Epithelial cell of esophagus (primary cell): ENCODE measurements around the gene SLC16A9.
"Not testable (repeated sequence)": the region's sequence is repeated elsewhere in the genome, so short reads cannot be mapped to it uniquely, and the experiment has no call there.

Experiments used
- DNase-seq: peaks from one replicate; pipeline ENCODE4 v3.0.0; 2010; ENCODE audit warnings: low read depth
- H3K4me3 ChIP-seq: 2 replicates; pipeline ENCODE4 v1.5.1; 2011; ENCODE audit warnings: mild to moderate bottlenecking, low read length, control low read depth
- CTCF ChIP-seq: IDR thresholded peaks from 2 replicates; pipeline ENCODE4 v1.5.1; 2011; ENCODE audit warnings: low read depth, mild to moderate bottlenecking, low read length, control low read depth, inconsistent platforms; ENCODE audit not compliant: insufficient read depth; ENCODE audit errors: missing control alignments

Gene SLC16A9

GRCh38 chr10:59734014-59734462 is 24.4 kb upstream of the SLC16A9 start:
- H3K4me3 ChIP-seq, result no peak overlapping the region
- DNase-seq, result no peak
- TF ChIP-seq CTCF, result no peak

DNA sequence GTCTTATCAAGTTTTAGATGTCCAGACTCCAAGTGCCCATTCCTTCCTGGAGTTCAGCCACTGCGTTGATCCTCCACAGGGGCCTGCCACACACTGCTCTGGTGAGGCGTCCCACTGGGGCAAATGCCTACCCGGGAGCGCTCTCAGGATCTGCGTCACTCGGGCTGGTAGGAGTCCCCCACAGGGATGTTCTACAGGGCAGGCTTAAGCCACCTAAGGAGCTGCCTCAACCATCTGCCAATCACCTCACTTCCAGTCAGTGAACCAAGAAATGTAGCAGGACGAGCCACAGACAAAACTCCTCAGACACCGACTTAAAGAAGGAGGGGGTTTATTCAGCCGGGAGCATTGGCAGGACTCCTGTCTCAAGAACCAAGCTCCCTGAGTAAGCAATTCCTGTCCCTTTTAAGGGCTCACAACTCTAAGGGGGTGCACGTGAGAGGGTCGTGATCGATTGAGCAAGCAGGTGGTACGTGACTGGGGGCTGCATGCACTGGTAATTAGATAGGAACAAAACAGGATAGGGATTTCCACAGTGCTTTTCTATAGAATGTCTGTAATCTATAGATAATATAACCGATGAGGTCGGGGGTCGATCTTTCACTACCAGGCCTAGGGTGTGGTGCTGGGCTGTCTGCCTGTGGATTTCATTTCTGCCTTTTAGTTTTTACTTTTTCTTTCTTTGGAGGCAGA is 23.8 kb upstream of the SLC16A9 start:
- not testable (repeated sequence) for DNase-seq, H3K4me3 ChIP-seq

DNA sequence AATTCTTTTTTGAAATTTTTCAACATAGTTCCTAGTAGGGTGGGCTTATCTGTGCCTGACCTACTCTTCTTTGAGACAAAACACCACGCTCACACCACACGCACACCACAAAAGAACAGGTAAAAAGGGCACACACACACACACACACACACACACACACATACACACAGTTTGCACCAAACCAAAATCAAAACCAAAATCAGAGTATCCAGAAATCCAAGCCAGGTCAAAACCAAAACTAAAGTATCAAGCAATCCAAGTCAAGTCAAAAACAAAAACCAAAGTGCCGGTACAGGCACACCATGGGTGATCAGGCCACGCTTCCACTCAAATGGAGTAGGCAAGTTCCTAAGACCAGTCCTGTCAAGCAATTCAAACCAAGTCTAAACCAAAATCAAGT is 23.2 kb upstream of the SLC16A9 start:
- not testable (repeated sequence) for H3K4me3 ChIP-seq

DNA sequence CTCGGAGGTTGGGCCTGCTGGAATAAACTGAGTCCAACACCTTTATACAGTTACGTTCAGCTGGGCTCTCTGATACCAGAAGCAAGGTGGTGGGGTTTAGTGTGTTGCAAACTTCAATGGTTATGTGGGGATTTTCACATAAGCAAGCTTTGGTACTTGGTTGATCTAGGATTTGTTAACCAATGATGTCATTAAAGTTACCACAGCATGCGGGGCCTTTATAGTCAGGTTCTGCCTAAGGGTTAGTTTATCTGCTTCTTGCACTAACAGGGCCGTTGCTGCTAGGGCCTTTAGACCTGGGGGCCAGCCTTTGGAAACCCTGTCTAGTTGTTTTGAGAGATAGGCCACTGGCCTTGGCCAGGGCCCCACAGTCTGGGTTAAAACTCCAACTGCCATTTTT is 19.5 kb upstream of the SLC16A9 start:
- H3K4me3 ChIP-seq, DNase-seq: not testable (repeated sequence)

More for the DNA sequence above, 23.2 kb upstream of the SLC16A9 start:
- not testable (repeated sequence) for DNase-seq

DNA sequence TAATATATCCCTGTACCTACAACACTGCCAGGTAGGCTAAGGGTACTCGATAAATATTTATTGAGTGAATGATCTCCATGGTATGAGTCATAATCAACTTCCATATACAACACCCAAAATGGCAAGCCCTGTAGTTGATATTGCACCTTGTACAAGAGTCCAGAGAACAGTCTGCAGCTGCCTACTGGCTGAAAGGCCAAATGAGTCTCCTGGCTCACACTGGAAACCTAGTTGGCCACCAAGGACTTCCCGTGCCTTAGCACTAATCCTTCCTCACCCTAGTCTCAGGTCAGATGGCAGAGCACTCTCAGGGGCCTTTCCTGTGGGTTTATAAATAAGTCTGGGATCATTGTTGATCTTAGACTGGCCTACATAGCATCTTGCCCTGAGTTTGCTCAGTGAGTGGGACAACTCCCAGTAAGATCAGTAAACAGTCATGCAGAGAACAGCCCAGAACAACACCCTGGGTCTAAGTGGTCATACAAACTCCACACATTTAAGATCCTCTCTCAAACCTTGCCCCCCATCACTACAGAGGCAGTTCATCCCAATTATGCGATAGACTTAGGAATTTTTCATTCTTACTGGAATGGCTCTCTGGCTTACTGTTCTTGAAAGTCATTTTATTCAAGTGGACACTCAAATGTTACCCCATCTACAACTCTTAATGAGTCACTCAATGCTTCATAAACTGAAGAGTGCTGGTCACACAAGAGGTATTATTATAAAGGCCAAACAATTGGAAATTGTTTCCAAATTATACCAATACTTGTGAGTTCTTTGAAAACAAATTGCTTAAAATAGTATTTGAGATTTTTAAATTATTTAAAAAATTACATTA is 14.7 kb upstream of the SLC16A9 start:
- no peak overlapping the region for H3K4me3 ChIP-seq
- TF ChIP-seq CTCF, result no peak
- DNase-seq, result peak; percentile 11

GRCh38 chr10:59720377-59720776 is 10.7 kb upstream of the SLC16A9 start:
- H3K4me3 ChIP-seq, result no peak overlapping the region
- no peak for DNase-seq
- no peak for TF ChIP-seq CTCF

DNA sequence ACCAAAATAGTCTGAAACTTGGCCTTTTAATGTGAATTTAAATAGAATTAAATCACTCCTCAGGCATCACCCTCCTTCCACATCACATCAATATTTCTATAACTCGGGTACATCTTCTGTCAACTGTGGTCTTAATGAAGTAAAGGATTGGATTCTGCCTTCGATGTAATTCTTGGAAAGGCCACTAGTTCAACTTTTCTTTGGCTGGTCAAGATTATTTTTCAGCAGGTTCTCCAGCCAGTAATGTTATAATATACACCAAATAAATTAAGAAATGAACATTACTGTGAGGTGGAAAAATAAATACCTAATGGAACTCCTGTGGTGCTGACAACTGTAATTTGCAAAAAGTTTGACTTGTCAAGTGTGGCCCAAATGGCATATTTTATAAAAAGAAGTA is 9.7 kb upstream of the SLC16A9 start:
- H3K4me3 ChIP-seq, result no peak overlapping the region
- no peak for DNase-seq
- TF ChIP-seq CTCF, result no peak

- no peak for TF ChIP-seq CTCF
- no peak overlapping the region for H3K4me3 ChIP-seq
- no peak for DNase-seq
Measured at GRCh38 chr10:59718257-59718656, 8.6 kb upstream of the SLC16A9 start.
